Right lobe of liver (tissue), 4 donors: ENCODE results near the gene MYZAP.

Experiments used
- CTCF ChIP-seq, 4 donors: fragments of 200-600 bp in 3 of 4; fragments of 450-650 bp in 1 of 4; IDR thresholded peaks; one replicate each; pipeline versions ENCODE4 v1.5.1 to v1.8.0; 2016 to 2022; ENCODE audit warnings: antibody characterized with exemption in 4 of 4, mild to moderate bottlenecking in 2 of 4
- POLR2A ChIP-seq: fragments of 450-650 bp; IDR thresholded peaks from one replicate; pipeline ENCODE4 v1.6.1; 2017; ENCODE audit warnings: antibody characterized with exemption, mild to moderate bottlenecking
- donor health status: DM: no; HTN: no; CAD: no.
- donor health status: DM: no; HTN: no; CAD: no.
- donor health status: DM: no; HTN: yes; CAD: no.

GRCh38 chr15:57553526-57553925 is 38.2 kb upstream of the MYZAP start:
- TF ChIP-seq POLR2A (no peak), CTCF (IDR thresholded peaks at IDR 0.05) (no peak)
